GM04503 (cell line): ENCODE data around the gene PLEKHA7.

Experiments used
- DNase-seq: peaks from one replicate; pipeline ENCODE4 v3.0.0-alpha.2; 2012; ENCODE audit warnings: low read depth

PLEKHA7 gene

DNA sequence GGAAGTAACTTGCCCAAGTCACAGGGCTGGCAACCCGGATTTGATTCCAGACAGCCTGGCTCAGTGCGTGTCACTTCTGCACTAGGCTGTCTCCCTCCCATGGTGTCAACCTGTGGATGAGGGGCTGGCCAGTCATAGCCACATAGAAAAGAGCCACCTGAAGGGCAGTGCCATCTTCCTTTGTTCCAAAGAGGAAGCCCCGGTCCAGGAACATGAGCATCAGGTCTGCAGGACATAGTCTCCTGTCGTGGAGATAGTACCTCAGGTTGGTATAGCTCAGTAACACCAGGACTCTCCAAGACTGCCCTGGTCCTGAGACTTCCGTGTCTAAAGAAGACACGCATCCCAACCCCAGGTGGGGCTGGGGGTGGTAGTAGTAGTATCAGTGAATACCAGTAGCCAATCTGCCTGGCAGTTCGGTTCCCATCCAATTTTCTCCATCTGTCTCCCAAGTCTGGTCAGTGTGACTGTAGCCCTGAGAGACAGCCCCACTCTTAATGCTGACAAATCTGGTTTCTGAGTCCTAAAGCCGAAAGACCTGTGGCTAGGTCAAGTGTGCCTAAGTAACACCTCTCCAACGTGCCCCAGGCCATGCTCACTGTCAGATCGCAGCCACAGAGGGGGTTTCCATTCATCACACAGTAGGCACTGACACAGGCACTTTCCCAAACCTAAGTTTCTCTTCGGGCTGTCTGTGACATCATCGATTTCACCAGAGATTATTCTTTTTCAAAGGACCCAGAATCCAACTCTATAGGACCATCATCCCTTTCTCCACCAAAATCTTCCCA, 242.7 kb downstream of the PLEKHA7 start:
- DNase-seq, result no peak

DNA sequence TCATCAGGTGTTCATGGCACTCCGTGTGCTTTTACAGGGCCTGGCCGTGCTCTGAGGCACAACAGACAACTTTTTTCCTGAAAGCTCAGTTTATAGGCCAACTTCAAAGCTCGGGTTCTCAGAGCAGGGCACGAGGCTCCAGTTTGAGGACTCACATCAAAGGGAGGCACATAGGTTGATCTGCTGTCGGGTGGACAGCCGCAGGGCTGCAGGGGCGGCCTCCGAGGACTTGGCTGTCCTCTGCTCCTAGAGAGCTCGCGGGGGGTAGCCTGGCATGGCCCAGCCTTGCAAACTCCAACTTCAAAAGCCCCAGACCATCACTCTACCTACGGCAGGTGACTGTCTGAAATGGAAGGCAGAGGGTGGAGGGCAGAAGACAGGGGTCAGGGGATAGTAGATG, 244.2 kb downstream of the PLEKHA7 start:
- DNase-seq, result no peak

DNA sequence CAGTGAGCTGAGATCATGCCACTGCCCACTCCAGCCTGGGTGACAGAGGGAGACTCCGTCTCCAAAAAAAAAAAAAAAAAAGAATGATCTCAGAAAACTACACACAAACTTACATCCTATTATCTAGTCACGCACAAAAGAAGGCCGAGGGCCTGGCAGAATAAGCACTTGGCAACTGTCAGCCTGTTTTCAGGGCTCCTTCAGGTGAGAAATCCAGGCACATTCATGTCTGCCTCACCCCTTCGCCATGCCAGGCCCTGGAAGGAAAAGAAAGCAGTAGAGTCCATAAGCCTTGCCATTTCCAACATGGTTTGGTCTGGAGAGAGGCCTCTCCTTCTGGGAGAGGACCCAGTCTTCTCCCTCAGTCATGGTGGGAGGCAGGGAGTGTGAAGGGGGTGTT, 244.8 kb downstream of the PLEKHA7 start:
- DNase-seq, result no peak

DNA sequence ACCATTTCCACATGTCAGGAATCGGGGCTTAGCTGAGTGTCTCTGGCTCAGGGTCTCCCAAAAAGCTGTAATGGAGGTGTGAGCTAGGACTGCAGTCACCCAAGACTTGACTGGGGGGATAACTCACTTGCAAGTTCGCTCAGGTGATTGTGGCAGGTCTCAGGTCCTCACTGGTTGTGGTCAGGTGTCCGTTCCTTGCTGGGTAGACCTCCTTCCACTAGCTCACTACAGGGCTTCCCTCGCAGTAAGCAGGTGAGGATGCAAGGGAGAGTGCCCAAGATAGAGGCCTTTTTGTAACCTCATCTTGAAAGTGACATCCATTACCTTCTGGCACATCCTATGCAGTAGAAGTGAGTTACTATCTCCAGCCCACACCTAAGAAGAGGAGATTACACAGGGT, 246.3 kb downstream of the PLEKHA7 start:
- no peak for DNase-seq

DNA sequence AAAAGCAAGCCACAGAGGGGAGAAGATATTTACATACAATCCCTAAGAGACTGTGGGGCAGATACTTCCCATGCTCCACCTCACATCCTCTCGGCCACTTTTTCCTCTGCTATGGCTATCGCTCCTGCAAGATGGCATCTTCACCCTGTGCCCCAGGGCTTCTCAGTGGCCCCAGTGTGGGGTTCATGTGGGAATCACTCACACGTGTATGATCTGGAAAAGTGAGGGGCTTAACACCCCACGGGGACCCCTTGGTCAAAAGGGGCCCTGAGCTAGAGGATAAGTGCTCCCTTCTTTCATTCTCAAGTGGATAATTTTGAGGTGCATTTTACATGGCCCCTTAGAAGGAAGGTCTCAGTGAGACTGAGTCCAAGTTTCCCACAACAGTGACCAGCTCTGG, 247.1 kb downstream of the PLEKHA7 start:
- DNase-seq, result no peak

DNA sequence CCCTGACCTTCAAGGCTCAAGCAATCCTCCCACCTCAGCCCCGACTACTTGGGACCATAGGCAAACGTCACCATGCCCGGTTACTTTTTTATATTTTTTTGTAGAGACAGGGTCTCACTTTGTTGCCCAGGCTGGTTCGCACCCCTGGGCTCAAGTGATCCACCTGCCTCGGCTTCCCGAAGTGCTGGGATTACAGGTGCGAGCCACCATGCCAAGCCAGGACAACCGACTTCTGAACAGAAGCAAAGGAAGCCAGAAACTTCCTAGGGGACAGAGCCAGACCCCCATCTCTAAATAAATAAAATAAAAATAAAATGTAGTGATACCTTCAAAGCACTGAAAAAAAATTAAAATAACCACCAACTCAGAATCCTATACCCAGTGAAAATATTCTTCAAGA, 249.3 kb downstream of the PLEKHA7 start:
- no peak for DNase-seq

DNA sequence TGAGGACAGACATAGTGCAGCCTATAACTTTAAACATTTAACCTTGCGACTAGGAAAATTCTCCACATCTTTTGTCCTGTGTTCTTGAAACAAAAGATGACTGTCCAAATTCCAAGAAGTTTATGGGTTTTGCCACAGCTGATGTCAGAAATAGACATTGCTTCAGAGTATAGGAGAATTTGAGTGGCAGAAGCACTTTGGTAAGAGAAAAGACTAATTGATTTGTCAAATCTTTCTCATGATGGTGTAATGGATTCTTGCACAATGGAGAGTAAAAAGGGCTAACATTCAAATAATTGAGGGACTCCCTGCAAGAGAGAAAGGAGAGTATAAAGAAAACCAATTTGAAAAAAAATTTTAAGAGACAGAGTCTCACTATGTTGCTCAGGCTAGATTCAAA, 250.5 kb downstream of the PLEKHA7 start:
- no peak for DNase-seq

DNA sequence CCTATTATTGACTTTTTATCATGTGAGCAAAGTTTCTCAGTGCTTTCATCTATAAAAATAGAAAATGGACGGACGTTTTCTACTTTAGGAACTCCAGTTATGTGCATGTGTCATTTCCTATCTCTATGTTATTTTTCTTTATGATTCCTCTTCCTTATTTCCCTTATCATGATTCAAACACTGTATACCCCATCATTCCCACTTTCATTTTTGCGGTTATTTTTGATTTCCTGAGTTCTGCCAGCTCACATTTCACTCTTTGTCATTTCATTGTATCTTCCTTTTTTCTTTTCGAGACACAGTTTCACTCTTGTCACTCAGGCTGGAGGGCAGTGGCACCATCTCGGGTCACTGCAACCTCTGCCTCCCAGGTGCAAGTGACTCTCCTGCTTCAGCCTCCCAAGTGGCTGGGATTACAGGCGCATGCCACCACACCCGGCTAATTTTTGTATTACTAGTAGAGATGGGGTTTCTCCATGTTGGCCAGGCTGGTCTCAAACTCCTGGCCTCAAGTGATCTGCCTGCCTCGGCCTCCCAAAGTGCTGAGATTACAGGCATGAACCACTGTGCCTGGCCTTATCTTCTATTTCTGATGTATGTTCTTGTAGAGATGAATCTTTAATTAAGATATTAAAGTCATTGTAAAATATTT, 254.2 kb downstream of the PLEKHA7 start:
- DNase-seq, result no peak

DNA sequence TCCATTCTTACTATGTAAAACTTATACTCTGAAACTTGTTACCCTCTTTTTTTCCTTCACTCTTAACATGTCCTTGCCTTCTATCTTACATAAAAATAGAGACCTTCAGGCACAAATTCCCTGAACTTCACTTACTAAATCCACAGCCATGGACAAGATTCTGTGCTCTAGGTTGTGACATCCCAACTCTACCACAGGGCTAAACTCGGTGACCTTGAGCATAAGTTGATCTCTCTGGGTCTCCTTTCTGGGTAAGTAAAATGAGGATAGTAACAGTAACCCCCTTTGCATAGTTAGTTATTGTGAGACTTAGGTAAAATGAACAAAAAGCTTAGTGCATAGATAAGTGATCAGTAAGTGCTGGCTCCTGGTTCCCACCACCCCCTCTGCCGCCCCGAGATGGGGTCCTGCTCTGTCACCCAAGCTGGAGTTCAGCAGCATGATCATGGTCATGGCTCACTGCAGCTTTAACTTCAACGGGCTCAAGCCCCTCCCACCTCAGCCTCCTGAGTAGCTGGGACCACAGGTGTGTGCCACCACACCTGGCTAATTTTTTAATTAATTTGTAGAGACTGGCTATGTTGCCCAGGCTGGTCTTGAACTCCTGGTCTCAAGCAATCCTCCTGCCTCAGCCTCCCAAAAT, 255.7 kb downstream of the PLEKHA7 start:
- DNase-seq, result no peak

DNA sequence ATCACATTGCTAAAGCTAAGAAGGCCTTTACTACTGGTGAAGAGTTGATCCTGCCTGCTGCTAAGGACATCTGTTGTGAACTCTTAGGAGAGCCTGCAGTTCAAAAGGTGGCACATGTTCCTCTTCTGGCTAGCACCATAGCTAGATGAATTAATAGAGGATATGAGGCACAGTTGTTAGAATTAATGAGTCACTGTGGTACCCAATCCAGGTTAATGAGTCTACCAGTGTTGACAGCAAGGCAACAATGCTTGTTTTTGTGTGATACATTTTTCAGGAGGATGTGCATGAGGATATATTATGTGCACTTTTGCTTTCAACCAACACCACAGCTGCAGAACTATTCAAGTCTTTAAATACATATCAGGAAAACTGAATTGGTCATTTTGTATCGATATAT, 263.8 kb downstream of the PLEKHA7 start:
- DNase-seq, result no peak

DNA sequence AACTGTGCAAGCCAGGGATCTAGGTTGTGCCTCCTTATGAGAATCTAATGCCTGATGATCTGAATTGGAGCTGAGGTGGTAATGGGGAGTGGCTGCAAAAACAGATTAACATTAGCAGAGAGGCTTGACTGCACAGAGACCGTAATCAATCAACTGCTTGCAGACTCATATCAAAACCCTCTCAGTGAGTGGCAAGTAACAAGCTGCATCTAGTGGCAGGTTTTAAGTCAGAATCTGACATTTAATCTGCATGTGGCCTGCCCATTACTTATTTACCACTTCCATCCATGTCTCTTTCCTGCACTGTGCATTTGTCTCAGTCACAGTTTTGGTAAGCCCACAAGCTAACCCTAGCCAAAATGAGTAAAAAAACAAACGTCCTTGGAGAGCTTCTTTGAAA, 264.5 kb downstream of the PLEKHA7 start:
- DNase-seq, result no peak

DNA sequence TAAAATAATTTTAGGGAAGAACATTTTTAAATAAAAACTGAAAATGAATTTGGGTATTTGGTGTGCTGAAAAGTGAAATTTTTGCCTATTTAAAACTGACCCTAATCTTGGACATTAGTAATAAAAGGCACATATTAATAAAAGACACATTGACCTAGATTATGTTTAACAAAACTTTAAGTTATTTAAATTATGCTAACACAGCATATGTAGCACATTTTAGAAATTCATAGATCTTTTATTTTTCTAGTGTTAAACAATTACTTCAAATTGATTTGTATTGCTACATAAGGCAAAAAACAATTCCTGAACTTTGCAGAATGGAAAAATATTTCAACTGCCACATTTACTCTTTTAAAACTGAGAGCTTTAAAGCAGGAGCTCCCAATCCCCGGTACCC, 265.1 kb downstream of the PLEKHA7 start:
- no peak for DNase-seq

DNA sequence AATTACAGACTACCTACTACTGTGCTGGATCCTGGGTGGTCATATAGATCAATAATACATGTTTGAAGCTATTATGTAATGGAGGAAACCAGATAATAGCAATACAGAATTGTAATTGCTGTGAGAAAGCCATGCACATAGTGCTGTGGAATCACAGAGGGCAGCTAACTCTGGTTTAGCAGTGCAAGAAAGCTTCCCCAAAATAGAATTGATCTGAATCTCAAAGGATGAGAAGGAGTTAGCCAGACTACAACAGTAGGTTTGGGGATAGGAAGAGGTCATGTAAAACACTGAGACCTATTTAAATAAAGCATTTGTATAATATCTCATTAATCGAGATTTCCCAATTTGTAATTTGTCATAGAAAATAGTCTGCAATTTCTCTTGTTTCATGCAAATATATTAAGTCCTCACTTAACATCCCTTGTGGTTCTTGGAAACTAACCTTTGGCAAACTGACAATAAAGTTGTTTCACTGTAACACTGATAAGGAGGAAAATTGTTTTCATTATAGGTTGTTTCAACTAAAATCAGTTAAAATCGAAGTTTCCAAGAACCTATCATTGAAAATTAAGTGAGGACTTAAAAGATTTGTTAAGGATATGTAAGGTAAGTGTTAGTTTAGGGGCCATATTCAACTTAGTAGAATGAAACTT, 268.1 kb downstream of the PLEKHA7 start:
- DNase-seq, result no peak

DNA sequence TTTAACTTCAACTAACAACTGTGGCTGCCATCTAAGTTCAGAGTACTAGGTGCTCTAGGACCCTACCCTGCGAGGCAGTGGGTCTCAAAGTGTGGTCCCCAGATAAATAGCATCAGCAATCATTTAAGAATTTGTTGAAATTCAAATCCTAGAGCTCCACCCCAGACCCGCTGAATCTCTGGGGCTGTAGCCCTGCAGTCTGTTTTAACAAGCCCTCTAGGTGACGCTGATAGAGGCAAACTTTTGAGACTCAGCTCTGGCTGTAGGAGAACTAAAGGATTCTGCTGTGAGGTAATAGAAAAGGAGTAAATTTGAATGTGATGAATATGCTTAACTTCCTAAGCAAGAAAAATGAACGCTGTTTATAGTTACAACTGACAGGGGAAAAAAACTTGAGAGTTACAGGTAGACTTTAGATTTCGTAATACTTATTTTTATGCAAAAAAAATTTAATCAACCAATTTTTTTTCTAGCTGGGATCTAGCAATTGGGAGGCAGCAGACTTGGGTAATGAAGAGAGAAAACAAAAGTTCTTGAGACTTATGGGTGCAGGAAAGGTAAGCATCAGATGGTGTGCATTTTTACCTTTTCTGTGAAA, 270.0 kb downstream of the PLEKHA7 start:
- DNase-seq, result no peak

DNA sequence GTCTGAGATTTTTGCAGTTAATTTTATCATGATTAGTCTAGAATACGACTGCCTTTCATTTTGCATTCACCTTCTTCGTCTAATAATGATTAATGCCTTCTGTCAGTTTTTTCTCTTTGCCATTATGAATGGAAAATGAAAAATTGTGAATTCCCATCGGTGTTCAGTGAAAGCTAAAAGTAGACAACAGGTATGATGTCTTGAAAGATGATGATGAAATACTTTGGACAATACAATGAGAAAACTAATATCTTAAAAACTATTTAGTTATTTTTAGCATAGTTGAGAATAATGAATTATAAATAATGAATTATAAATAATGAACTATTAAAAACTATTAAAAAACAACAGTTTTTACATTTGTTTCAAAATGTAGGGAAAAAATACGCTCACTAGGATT, 270.7 kb downstream of the PLEKHA7 start:
- no peak for DNase-seq

DNA sequence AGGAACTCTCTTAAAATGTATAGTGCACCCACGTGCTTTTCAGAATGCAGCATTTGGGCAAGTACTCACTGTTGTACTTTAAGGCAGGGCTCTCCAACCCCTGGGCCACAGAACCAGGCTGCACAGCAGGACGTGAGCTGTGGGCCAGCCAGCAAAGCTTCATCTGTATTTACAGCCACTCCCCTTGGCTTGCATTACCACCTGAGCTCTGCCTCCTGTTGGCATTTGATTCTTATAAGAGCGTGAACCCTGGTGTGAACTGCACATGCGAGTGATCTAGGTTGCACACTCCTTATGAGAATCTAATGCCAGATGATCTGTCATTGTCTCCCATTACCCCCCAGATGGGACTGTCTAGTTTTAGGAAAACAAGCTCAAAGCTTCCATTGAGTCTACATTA, 272.7 kb downstream of the PLEKHA7 start:
- no peak for DNase-seq

DNA sequence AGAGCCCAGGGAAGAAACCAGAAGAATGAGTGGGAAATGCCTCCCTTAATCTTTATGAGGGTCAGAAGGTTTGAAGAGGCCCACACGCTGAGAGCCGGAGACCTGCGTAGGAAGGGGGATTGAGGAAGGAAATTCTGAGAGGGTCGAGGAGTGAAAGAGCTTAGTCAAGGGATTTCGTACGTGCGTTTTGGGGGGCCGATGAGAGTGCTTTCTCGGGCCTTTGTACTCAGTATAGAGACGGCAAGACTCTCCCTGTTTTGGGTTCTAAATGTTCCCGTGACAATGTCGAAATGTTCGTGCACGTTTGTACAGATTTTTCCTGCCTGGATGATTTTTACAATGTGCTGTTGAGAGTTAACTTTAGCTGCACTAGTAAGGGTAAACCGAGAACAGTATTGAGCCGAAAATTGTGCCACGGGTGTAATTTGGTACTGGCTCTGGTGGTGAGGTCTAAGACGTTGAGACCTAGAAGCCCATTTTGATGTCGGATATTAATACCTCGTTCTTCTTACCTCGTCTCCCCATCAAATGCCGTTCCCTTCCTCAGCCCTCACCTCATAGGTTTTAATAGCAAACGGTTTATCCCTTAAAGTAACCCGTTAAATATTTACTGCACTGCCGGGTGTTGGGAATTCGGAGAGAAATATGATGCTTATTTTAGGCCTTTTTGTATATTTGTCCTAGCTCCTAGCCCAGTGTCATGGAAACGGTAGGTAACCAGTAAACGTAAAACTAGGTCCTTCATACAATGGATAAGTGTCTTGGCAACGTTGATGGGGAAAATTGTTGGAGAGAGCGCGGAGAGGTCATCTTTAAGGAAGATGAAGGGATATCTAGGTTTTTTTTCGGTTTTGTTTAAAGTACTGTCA, 275.0 kb downstream of the PLEKHA7 start:
- peak; percentile 7 for DNase-seq

DNA sequence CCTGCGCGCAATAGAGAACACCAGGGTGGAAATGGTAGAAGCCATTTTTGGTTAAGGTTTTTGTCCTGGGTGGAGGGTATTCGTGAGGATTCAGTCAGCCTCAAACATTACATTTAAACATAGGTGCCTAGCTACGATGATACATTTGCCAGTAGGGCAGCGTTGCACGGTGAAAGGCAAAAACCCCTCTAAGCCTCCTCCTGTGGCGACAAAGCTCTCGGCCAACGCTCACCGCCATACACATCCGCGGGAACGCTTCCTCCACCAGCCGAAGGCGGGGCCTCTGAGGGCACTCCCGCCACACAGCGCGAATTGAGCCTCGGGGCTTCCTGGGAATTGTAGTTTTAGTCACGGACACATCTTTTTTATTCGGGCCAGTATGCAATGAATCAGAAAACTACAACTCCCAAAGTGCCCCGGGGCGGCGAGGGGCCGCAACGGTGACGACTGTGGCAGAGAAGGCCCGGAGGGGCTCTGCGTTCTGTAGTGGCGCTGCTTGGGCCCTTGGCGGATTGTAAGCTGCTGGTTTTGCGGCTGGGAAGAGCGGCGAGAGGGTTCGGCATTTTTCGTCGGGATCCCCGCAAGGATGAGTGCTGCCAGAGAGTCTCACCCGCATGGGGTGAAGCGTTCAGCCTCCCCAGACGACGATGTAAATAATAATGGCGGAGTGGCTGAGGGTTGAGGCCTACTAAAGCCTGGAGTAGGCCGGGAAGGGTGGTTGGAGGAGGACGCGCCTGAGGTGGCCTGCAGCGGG, 275.8 kb downstream of the PLEKHA7 start, which contains the start of gene C11orf58:
Gene C11orf58, plus strand, starts transcription at position 455 of the 754 bp plus-strand sequence. Its CDS starts 132 bp downstream, at position 587.
- DNase-seq, result peak; percentile 91

DNA sequence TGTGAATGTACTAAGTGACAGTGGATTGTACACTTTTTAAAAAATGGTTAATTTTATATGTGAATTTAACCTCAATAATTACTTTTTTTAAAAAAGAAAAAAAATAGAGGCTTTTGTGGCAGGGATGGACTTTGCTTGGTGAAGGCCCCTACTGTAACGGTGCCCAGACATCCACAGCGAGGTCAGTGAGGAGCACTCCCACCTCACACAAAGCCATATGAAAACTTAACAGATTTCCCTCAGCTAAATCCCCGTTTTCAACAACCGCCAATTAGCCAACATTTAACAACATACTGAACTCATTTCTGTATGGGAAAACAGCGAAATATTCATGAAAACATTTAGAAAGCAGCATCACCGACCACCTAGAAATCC, 276.4 kb downstream of the PLEKHA7 start:
- DNase-seq, result no peak
